H1 (cell line): Measurements from ENCODE around the gene COMMD7.

Experiments used
- ATF2 ChIP-seq: IDR thresholded peaks from 2 replicates; pipeline ENCODE4 v1.6.1; 2012; ENCODE audit warnings: low read length, inconsistent platforms
- CTCF ChIP-seq, 3 experiments: IDR thresholded peaks; 1 replicate in 2 of 3; 2 replicates in 1 of 3; pipeline versions ENCODE4 v1.5.1 to v1.6.1; 2011; ENCODE audit warnings: low read length in 3 of 3, mild to moderate bottlenecking in 3 of 3, inconsistent platforms in 2 of 3, low read depth in 1 of 3, moderate library complexity in 1 of 3; ENCODE audit not compliant: insufficient read depth in 1 of 3; ENCODE audit errors: control extremely low read depth in 1 of 3
- EZH2 ChIP-seq: fragments of 200-600 bp; sonication (generic); IDR thresholded peaks from 2 replicates; pipeline ENCODE4 v1.7.1; 2012; ENCODE audit warnings: low read depth, mild to moderate bottlenecking, moderate library complexity, low read length, inconsistent platforms; ENCODE audit not compliant: severe bottlenecking
- MAFK ChIP-seq: IDR thresholded peaks from 2 replicates; pipeline ENCODE4 v1.6.1; 2012; ENCODE audit warnings: low read depth, mild to moderate bottlenecking, improper control_type of control experiment, low read length
- NANOG ChIP-seq: IDR thresholded peaks from 2 replicates; pipeline ENCODE4 v1.6.1; 2011; ENCODE audit warnings: low read length, low read depth, mild to moderate bottlenecking, inconsistent platforms; ENCODE audit not compliant: insufficient read depth, poor library complexity, severe bottlenecking
- POLR2A ChIP-seq, 2 experiments: IDR thresholded peaks; 1 replicate in 1 of 2; 2 replicates in 1 of 2; pipeline ENCODE4 v1.6.1; 2011; ENCODE audit warnings: low read depth in 2 of 2, low read length in 2 of 2, mild to moderate bottlenecking in 2 of 2; ENCODE audit errors: control extremely low read depth in 1 of 2
- POLR2AphosphoS5 ChIP-seq: IDR thresholded peaks from 2 replicates; pipeline ENCODE4 v1.6.1; 2011; ENCODE audit warnings: low read depth, low read length
- RFX5 ChIP-seq: IDR thresholded peaks from 2 replicates; pipeline ENCODE4 v1.6.1; 2011; ENCODE audit warnings: low read depth, low read length, improper control_type of control experiment, borderline replicate concordance
- SIN3A ChIP-seq, 2 experiments: IDR thresholded peaks in 1 of 2; conservative IDR thresholded peaks in 1 of 2; 2 replicates each; pipeline ENCODE4 v1.6.1; 2011 to 2012; ENCODE audit warnings: low read length in 2 of 2, improper control_type of control experiment in 1 of 2, low read depth in 1 of 2, mild to moderate bottlenecking in 1 of 2
- USF2 ChIP-seq: IDR thresholded peaks from 2 replicates; pipeline ENCODE4 v1.6.1; 2011; ENCODE audit warnings: low read length, improper control_type of control experiment

- TF ChIP-seq CTCF (IDR thresholded peaks at IDR 0.05; ENCODE audit: control extremely low read depth in 1 of 3, insufficient read depth in 1 of 3, low read depth in 1 of 3, low read length in 3 of 3) (no peak), POLR2A (IDR thresholded peaks at IDR 0.05; ENCODE audit: control extremely low read depth in 1 of 2, low read depth in 2 of 2, low read length in 2 of 2) (no peak), ATF2 (no peak), MAFK (no peak), RFX5 (no peak), POLR2AphosphoS5 (no peak), SIN3A (conservative IDR thresholded peaks at IDR 0.05 in 1 of 2, IDR thresholded peaks at IDR 0.05 in 1 of 2; ENCODE audit: low read depth in 1 of 2, low read length in 2 of 2) (no peak), NANOG (no peak), USF2 (no peak), EZH2 (no peak)
Observed at GRCh38 chr20:32663335-32664011, 79.8 kb downstream of the COMMD7 start.
